Amniotic stem cell (primary cell): ENCODE data around the gene GLIPR2.
"Not testable (repeated sequence)": the region's sequence is repeated elsewhere in the genome, so short reads cannot be mapped to it uniquely, and the experiment has no call there.

Experiments
- DNase-seq: peaks from one replicate; lab custom pipeline; 2025; lab: John Stamatoyannopoulos, UW

The GLIPR2 gene

DNA sequence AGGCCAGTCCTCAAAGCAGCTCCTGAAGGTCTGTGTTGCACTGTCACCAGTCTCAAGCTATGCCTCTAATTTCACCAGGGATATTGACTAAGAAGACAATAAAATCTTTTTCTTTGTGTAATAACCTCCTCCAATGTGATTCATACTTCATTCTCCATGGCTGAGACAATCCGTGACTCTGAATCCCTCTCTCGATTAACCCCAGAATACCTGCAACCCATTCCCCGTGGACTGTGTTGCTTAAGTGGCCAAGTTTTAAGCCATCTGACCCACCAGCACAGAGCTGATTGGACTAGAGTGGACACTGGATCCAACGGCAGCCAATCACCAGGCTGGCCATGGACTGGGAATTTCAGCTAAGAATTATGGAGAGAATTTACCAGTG, 27.2 kb downstream of the GLIPR2 start:
- no peak for DNase-seq

GRCh38 chr9:36164372-36164771, 27.8 kb downstream of the GLIPR2 start:
- no peak for DNase-seq

GRCh38 chr9:36164989-36165388, 28.5 kb downstream of the GLIPR2 start:
- no peak for DNase-seq

DNA sequence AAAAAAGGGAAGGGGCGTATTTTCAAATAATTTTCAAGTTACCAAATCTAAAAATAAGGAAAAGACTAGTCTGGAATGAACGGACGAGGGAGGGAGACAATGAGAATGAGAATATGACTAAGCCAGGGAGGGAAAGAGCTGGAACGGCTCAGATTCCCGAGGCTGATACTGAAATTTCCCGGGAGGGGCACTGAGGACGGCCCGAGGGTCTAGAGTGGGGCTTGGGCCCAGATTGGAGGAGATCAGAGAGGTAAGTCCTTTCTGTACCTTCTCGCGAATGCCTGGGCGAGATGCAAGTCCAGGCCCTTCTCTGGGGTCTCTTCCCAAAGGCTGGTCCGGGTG, 29.3 kb downstream of the GLIPR2 start:
- peak; percentile 48 for DNase-seq

DNA sequence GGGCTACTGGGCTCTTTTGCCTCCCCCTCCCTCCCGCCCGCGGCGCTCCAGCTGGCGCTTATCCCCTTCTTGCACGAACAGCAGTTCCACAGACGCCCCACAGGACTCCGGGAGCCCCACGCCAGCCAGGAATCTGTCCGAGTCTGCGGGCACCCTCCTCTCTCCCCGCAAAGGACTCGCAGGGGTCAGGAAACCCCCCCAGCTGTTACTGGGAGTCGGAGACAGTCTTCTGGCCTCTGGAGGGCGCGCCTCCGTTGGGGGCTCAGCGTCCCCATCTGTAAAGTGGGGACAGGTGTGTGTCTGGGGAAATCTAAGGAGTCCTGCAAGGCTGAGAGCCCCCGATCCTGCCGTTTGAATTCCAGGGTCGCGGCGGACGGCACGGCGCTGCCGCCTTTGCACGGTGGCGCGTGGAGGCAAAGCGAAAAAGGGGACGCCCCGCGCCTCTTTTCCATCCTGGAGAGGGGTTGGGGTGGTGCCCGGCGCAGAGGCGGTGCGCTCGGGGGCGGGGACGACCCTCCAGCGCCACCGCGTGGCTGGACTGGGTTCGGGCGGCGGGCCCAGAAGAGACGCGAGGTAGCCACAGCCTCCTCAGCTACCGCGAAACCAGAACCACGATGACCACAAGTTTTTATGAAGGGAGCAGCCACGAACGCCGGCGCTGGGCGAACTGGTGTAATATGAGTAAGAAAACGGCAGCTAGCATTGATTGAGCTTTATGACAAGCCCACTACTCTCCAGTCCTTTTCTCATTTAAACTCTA, 29.8 kb downstream of the GLIPR2 start:
- peak; percentile 39 for DNase-seq

- DNase-seq = no peak
These were observed 32.6 kb downstream of the GLIPR2 start, which contains the start of gene CCIN for GRCh38 chr9:36169166-36169565. CCIN (plus strand) TSS chr9:36169388; CDS start chr9:36169503, 115 bp downstream.

DNA sequence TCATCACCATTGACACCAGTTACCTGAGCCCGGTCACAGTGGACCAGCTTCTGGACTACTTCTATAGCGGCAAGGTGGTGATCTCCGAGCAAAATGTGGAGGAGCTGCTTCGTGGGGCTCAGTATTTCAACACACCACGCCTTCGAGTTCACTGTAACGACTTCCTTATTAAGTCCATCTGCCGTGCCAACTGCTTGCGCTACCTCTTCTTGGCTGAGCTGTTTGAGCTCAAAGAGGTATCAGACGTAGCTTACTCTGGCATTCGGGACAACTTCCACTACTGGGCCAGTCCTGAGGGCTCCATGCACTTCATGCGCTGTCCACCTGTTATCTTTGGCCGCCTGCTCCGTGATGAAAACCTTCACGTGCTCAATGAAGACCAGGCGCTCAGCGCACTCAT, 33.2 kb downstream of the GLIPR2 start:
- DNase-seq = no peak

GRCh38 chr9:36170531-36170930, 34.0 kb downstream of the GLIPR2 start:
- DNase-seq = no peak

- no peak for DNase-seq
These were observed 37.3 kb downstream of the GLIPR2 start for GRCh38 chr9:36173861-36174260.

DNA sequence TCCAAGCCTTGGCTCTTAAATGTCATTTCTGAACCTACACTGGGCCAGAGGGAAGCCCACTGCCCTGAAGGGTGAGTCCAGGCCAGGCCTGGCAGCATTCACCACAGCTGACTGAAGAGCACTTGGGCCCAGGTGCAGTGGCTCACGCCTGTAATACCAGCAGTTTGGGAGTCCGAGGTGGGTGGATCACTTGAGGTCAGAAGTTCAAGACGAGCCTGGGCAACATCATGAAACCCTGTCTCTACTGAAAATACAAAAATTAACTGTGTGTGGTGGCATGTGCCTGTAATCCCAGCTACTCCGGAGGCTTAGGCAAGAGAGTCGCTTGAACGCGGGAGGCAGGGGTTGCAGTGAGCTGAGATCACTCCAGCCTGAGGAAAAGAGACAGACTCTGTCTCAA, 37.7 kb downstream of the GLIPR2 start:
- DNase-seq = no peak

DNA sequence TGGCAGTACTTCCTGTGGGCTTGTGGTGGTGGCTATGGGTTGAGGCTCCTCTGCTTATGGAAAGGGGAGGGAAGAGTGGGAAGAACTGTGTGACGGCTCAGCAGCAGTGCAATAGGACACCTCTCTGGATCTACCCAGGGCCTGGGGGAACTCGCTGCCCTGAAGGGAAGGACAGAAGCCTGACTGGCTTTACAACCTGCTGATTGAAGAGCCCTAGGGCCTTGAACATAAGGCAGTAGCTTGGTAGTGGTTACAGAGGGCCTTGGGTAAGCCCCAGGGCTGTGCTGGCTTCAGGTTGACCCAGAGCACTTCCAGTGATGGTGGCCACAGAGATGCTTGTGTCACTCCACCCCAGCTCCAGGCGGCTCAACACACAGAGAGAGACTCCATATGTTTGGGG, 38.2 kb downstream of the GLIPR2 start:
- DNase-seq = no peak

DNA sequence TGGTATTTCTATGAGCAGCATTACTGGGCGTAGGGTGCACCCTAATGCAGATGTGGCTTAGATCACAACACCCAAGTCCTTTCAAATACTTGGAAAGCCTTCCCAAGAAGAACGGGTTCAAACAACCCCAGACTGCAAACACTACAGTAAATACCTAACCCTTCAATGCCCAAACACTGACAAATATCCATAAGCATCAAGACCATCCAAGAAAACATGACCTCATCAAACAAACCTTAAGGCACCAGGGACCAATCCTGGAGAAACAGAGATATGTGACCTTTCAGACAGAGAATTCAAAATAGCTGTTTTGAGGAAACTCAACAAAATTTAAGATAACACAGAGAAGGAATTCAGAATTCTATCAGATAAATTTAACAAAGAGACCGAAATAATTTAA, 38.7 kb downstream of the GLIPR2 start:
- DNase-seq = not testable (repeated sequence)

DNA sequence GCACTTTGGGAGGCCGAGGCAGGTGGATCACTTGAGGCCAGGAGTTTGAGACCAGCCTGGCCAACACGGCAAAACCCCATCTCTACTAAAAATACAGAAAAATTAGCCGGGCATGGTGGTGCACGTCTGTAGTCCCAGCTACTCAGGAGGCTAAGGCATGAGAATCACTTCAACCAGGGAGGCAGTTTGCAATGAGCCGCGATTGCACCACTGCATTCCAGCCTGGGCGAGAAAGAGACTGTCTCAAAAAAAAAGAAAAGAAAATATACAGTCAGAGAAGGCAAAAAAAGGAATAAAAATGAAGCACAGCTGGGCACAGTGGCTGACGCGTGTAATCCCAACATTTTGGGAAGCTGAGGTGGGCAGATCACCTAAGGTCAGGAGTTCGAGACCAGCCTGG, 40.0 kb downstream of the GLIPR2 start:
- DNase-seq = not testable (repeated sequence)

DNA sequence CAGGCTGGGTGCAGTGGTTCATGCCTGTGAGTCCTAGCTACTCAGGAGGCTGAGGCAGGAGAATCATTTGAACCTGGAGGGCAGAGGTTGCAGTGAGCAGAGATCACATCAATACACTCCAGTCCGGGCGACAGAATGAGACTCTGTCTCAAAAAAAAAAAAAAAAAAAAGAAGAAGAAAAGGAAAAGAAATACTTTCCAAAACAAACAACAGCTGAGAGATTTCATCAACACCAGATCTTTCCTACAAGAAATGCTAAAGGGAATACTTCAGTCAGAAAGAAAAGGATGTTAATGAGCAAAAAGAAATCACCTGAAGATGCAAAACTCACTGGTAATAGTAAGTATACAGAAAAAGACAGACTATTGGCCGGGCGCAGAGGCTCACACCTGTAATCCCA, 41.0 kb downstream of the GLIPR2 start:
- DNase-seq = no peak

DNA sequence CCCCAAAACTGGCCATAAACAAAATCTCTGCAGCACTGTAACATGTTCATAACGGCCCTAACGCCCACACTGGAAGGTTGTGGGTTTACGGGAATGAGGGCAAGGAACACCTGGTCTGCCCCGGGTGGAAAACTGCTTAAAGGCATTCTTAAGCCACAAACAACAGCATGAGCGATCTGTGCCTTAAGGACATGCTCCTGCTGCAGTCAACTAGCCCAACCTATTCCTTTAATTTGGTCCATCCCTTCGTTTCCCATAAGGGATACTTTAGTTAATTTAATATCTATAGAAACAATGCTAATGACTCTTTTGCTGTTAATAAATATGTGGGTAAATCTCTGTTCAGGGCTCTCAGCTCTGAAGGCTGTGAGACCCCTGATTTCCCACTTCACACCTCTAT, 43.7 kb downstream of the GLIPR2 start:
- DNase-seq = not testable (repeated sequence)

DNA sequence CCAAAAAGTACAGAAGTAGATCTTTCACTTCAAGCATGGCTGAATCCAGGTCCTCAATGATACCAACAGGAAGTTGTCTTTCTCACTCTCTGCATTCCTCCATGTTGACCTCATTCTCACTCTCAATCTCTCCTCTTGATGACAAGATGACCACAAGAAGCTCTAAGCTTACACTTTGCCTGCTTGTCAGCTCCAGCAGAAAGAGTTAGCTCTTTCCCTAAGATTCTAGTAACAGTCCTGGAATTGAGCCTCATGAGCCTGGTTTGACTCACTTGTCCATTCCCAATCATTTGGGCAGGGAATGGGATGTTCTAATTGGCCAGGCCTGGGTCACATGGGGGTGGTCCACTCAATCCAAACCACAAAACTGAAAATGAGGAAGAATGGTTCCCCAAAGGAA, 50.9 kb downstream of the GLIPR2 start:
- DNase-seq = no peak

GRCh38 chr9:36188212-36188611, 51.7 kb downstream of the GLIPR2 start:
- DNase-seq = no peak

DNA sequence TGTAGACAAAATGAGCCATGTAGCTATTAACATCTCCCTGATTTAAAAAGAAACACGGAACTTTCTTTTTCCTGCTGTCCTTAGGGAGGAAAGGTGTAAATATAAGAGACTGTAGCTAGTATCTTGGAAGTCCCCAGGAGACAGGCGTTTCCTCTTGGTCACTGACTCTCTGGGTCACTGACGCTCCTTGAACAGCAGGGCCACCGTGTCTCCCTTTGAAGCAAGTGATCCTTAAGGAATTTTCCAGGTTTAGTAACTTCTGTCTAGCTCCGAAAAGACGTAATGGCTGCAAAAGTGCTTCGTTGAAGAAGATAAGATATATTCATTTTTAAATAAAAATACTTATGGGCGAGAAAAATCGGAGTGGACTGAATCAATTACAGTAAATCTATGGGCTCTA, 53.4 kb downstream of the GLIPR2 start:
- DNase-seq = no peak

- peak; percentile 94 for DNase-seq
These were observed 54.1 kb downstream of the GLIPR2 start, which contains the start of gene CLTA for GRCh38 chr9:36190388-36191289. CLTA (plus strand) TSS chr9:36190921; CDS start chr9:36191057, 136 bp downstream.

DNA sequence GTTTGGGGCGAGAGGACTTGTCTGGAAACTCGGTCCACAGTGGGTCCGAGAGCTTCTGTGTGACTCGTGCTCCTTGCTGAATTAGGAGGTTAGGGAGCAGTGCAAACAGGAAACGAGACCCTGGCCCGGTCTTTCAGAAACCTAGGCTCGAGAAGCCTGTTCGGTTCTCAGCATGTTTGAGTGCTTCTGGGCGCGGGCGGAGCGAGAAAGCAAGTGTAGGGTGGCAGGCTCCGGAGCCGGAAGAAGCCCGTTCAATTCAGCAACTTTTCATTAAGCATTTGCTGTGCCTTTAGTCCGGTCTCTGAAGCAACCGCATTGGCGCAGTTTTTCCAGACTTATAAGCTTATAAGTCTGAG, 54.7 kb downstream of the GLIPR2 start:
- no peak for DNase-seq

- no peak for DNase-seq
These were observed 55.2 kb downstream of the GLIPR2 start for GRCh38 chr9:36191686-36192085.

- no peak for DNase-seq
These were observed 55.7 kb downstream of the GLIPR2 start for GRCh38 chr9:36192196-36192595.

DNA sequence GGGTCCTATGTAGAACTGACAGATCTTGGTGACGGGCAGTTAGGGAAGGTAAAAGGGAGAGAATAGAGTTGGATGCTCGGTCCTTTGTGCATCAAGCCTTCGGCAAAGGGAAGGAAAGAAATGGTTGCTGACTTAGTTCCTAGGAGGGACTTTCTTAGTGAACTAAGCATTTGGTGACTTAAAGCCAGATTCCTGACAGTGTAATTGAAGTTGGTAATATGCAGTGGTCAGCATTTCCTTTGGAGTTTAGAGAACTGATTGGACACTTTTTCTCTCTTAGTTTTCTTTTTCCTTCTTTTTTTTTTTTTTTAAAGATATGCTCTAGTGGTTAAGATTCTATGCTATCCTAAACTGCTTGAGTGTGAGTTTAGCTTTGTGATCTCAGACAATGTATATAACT, 56.5 kb downstream of the GLIPR2 start:
- no peak for DNase-seq
